Upper lobe of left lung (tissue), 6 donors: Measurements from ENCODE around the gene HAAO. TPM values are rescaled to one million over a fixed set of nuclear protein-coding genes. Genes with fewer than 3 reads are reported as not detected.

Experiments used
- ATAC-seq, 2 donors: fragments of 200-7000 bp; cut with Tn5 transposase; one replicate each; pipeline ENCODE4 v1.9.1; 2022; ENCODE audit warnings: mild to moderate bottlenecking in 2 of 2, moderate library complexity in 2 of 2; ENCODE audit not compliant: low FRiP score in 2 of 2
- DNase-seq, 2 donors: peaks; one replicate each; pipeline ENCODE4 v3.0.0-alpha.2; 2019 to 2020
- H3K27ac ChIP-seq, 4 donors: fragments of 200-600 bp; sonication (generic); one replicate each; pipeline ENCODE4 v1.5.1; 2016 to 2019
- H3K27me3 ChIP-seq, 4 donors: fragments of 200-600 bp; sonication (generic); one replicate each; pipeline ENCODE4 v1.5.1; 2017 to 2019
- H3K36me3 ChIP-seq, 4 donors: fragments of 200-600 bp; sonication (generic); one replicate each; pipeline ENCODE4 v1.5.1; 2016 to 2019
- H3K4me1 ChIP-seq, 4 donors: fragments of 200-600 bp; sonication (generic); one replicate each; pipeline ENCODE4 v1.5.1; 2018 to 2019
- H3K4me3 ChIP-seq, 4 donors: fragments of 200-600 bp; sonication (generic); one replicate each; pipeline ENCODE4 v1.5.1; 2017 to 2019; ENCODE audit warnings: mild to moderate bottlenecking in 2 of 4, moderate library complexity in 1 of 4
- H3K9me3 ChIP-seq, 4 donors: fragments of 200-600 bp; sonication (generic); one replicate each; pipeline ENCODE4 v1.5.1; 2018 to 2019
- EP300 ChIP-seq, 4 donors: sonication (generic); formaldehyde crosslinking; IDR thresholded peaks; one replicate each; pipeline ENCODE4 v1.5.1; 2017; ENCODE audit warnings: antibody characterized with exemption in 4 of 4, control low read depth in 2 of 4
- POLR2A ChIP-seq, 4 donors: fragments of 450-650 bp; IDR thresholded peaks; one replicate each; pipeline ENCODE4 v1.5.1; 2016 to 2017; ENCODE audit warnings: antibody characterized with exemption in 4 of 4, mild to moderate bottlenecking in 2 of 4
- POLR2AphosphoS5 ChIP-seq, 2 donors: sonication (generic); formaldehyde crosslinking; IDR thresholded peaks; one replicate each; pipeline ENCODE4 v1.5.1; 2017; ENCODE audit warnings: antibody characterized with exemption in 2 of 2
- WGBS, 2 donors: methylation state at CpG; one replicate each; pipeline ENCODE4 v1.1.5; 2017 to 2018; 5-methylcytosine and 5-hydroxymethylcytosine counted together
- total RNA-seq, 6 donors: library from RNA; depleted of rRNA in 4 of 6; stranded (reverse); fragments of >200 nt in 4 of 6; gene quantifications; one replicate each; pipeline versions ENCODE4 v1.1.0 to v1.2.1, GENCODE V29; 2016 to 2021
- TF ChIP-seq, protein P1 (sequence below), 6 experiments: fragments of 450-650 bp in 4 of 6; fragments of 200-600 bp in 2 of 6; sonication (generic) in 2 of 6; IDR thresholded peaks; one replicate each; pipeline ENCODE4 v1.5.1; 2016 to 2019; ENCODE audit warnings: antibody characterized with exemption in 6 of 6
- donor health status: DM: no; HTN: no; CAD: no; lungs with moderate emphysema.
- donor health status: DM: no; HTN: yes; CAD: no; lungs with severe emphysema.

The HAAO gene
- total RNA-seq, 6 donors from 2014 or later: 1.8 to 9.4 (median 7.1) TPM

DNA sequence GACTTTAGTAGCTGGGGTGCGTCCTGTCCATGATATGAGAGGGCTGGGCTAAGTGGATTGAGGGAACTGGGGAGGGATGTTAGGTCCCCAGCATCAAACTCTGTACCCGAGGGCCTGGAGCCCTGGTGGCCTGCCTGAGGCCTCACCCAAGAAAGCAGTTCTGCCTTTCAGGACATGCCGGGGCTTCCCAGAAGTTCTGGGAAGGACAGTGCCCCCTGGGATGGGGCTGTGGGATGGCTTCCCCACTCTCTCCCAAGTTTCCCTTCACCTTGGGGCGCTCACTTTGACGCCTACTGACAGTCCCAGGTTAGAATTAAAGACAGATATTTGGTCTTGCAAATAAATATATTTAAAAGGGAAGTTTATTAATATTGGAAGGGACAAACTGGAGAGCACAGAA lies 30.2 kb downstream of the HAAO start:
- H3K27me3 ChIP-seq: no peaks in the 10 kb centered on the region
- no peak overlapping the region for H3K27ac ChIP-seq
- H3K9me3 ChIP-seq: no peaks in the 10 kb centered on the region
- no peaks in the 10 kb centered on the region for H3K4me1 ChIP-seq
- DNase-seq: no peak
- H3K4me3 ChIP-seq: no peak overlapping the region
- 98 to 99% methylated on average over 5 of the region's 5 CpGs for WGBS, 2 donors
- no peak for TF ChIP-seq EP300 (IDR thresholded peaks at IDR 0.05)
- no peak for TF ChIP-seq POLR2A (IDR thresholded peaks at IDR 0.05)
- no peak for TF ChIP-seq POLR2AphosphoS5 (IDR thresholded peaks at IDR 0.05)
- TF ChIP-seq, protein P1, sequence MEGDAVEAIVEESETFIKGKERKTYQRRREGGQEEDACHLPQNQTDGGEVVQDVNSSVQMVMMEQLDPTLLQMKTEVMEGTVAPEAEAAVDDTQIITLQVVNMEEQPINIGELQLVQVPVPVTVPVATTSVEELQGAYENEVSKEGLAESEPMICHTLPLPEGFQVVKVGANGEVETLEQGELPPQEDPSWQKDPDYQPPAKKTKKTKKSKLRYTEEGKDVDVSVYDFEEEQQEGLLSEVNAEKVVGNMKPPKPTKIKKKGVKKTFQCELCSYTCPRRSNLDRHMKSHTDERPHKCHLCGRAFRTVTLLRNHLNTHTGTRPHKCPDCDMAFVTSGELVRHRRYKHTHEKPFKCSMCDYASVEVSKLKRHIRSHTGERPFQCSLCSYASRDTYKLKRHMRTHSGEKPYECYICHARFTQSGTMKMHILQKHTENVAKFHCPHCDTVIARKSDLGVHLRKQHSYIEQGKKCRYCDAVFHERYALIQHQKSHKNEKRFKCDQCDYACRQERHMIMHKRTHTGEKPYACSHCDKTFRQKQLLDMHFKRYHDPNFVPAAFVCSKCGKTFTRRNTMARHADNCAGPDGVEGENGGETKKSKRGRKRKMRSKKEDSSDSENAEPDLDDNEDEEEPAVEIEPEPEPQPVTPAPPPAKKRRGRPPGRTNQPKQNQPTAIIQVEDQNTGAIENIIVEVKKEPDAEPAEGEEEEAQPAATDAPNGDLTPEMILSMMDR (IDR thresholded peaks at IDR 0.05): no peak
- ATAC-seq: no peak
- peaks cover 0 to 4% (median 0%) of the 10 kb centered on the region in 4 donors for H3K36me3 ChIP-seq

DNA sequence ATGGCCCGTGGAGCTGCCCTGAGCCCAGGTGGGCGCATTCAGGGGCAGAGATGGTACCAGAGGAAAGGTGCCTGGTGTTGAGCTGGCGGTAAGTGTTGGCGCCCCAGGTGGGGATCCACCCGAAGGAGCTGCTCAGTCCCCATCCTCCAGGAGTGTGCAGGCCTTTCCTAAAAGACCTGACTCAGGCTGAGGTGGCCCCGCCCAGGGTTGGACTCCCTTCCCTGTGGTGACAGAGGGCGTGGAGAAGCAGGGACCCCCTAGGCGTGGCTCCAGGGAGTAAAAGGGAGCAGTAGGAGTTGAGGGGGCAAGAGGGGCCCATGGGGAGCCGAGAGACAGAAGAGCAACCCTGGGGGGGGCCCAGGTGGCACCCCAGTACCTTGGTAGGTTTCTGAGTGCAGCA lies 30.8 kb downstream of the HAAO start:
- Histone ChIP-seq H3K9me3 (no peaks in the 10 kb centered on the region), H3K27ac (no peak overlapping the region), H3K4me1 (no peaks in the 10 kb centered on the region), H3K4me3 (no peak overlapping the region), H3K36me3 (peaks cover 0 to 4% (median 0%) of the 10 kb centered on the region in 4 donors), H3K27me3 (no peaks in the 10 kb centered on the region)
- TF ChIP-seq, protein P1 (IDR thresholded peaks at IDR 0.05): no peak
- TF ChIP-seq POLR2A (IDR thresholded peaks at IDR 0.05): no peak
- TF ChIP-seq EP300 (IDR thresholded peaks at IDR 0.05): no peak
- no peak for TF ChIP-seq POLR2AphosphoS5 (IDR thresholded peaks at IDR 0.05)
- 91 to 95% methylated on average over 8 to 9 of the region's 9 CpGs for WGBS, 2 donors
- DNase-seq: no peak
- no peak for ATAC-seq

DNA sequence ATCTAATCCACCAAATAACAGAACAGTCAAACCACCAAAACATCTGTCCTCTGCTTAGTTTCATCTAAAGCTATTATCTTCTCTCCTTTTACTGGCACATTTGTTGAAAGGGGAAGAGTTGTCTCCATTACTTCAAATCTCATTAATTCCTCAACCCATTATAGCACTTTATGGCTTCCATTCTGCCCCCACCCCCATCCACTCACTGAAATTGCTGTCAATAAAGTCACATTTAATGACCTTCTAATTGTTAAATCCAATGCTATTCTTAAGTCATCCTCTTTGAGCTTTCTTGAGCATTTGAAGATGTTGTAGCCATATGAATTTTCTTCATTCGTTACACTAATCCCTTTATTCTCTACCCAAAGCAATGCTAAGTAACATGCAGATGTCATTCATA lies 33.6 kb downstream of the HAAO start:
- ATAC-seq (no peak), DNase-seq (no peak)
- Histone ChIP-seq H3K9me3 (no peaks in the 10 kb centered on the region), H3K36me3 (peaks cover 0 to 15% (median 5%) of the 10 kb centered on the region in 4 donors), H3K27ac (no peak overlapping the region), H3K4me3 (no peak overlapping the region), H3K4me1 (no peaks in the 10 kb centered on the region), H3K27me3 (no peaks in the 10 kb centered on the region)
- no peak for TF ChIP-seq EP300 (IDR thresholded peaks at IDR 0.05)
- TF ChIP-seq, protein P1 (IDR thresholded peaks at IDR 0.05): no peak
- no peak for TF ChIP-seq POLR2A (IDR thresholded peaks at IDR 0.05)
- TF ChIP-seq POLR2AphosphoS5 (IDR thresholded peaks at IDR 0.05): no peak
- WGBS, 2 donors: 96 to 100% methylated on average over 1 of the region's 1 CpG

DNA sequence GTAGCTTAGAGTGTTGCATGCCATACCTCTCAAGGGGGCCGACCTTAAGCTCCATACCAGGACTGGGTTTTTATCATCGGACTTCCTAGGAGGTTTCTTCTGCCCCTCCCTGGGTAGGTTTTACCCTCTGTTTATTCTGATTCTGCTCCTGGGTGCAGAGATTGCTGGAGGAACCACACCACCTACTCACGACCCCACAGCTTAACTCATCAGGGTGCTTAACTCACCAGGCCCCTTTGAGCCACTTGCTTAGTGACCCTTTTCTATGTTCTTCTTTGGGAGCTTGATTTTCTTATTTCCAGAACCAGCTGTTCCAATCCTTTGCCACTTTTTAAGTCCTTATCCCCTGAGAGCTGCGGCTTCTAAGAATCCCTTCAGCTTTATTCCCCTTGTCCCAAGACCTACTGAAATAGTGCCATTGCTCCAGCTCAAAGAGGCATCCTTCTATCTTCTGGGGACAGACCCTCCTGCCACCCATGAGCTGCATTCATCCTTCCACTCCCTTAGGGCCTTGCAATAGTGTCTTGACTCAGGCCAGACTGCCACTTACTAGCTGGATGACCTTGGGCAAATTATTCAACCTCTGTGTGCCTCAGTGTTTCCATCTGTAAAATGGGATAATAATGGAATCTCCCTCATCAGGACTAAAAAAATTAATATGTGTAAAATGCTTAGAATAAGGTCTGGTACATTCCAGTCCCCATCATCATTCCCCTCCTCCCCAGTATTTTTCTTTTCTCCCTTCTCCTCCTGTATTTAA lies 34.2 kb downstream of the HAAO start:
- ATAC-seq (no peak), DNase-seq (no peak)
- Histone ChIP-seq H3K9me3 (no peaks in the 10 kb centered on the region), H3K27ac (no peak overlapping the region), H3K4me1 (peaks cover 0 to 5% (median 0%) of the 10 kb centered on the region in 4 donors), H3K27me3 (no peaks in the 10 kb centered on the region), H3K4me3 (no peak overlapping the region), H3K36me3 (peaks cover 0 to 20% (median 8%) of the 10 kb centered on the region in 4 donors)
- TF ChIP-seq POLR2A (IDR thresholded peaks at IDR 0.05): no peak
- TF ChIP-seq POLR2AphosphoS5 (IDR thresholded peaks at IDR 0.05): no peak
- no peak for TF ChIP-seq EP300 (IDR thresholded peaks at IDR 0.05)
- WGBS, 2 donors: 89 to 92% methylated on average over 4 of the region's 4 CpGs

DNA sequence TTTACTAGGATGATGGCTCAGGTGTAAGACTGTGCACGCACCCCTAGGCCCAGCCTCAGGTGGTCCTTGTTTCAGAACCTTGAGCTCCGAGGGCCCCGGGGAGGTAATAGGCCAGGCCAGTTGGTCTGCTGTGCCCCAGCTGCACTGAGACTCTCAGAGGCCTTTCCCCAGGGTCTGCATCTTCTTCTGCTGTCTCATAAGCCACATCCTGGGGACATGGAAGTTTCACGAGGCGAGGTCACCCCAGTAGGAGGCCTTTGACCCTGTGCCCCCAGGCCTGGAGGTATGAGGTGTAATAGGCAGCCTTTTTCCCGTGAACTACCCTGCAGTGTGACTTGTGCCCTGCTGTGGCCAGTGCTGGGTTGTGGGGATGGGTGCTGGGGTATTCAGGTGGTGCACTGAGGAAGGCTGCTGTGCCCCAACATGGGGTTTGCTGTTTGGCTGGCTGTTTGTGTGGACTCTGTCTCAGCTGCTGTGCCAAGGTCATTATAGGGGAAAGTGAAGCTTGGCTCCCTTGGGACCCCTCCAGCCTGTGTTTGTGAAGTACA lies 35.3 kb downstream of the HAAO start:
- H3K36me3 ChIP-seq: peaks cover 0 to 17% (median 8%) of the 10 kb centered on the region in 4 donors
- 92 to 95% methylated on average over 3 to 5 of the region's 6 CpGs for WGBS, 2 donors
- no peak overlapping the region for H3K4me3 ChIP-seq
- no peak overlapping the region for H3K27ac ChIP-seq
- TF ChIP-seq, protein P1 (IDR thresholded peaks at IDR 0.05): no peak
- no peak for TF ChIP-seq POLR2AphosphoS5 (IDR thresholded peaks at IDR 0.05)
- no peak for TF ChIP-seq POLR2A (IDR thresholded peaks at IDR 0.05)
- TF ChIP-seq EP300 (IDR thresholded peaks at IDR 0.05): no peak
- DNase-seq (no peak), ATAC-seq (no peak)
- H3K4me1 ChIP-seq: peaks cover 0 to 6% (median 0%) of the 10 kb centered on the region in 4 donors
- H3K27me3 ChIP-seq: no peaks in the 10 kb centered on the region
- no peaks in the 10 kb centered on the region for H3K9me3 ChIP-seq
